Measurements from ENCODE around the gene C1orf210.

- no peak for TF ChIP-seq BACH2 (CRISPR knock-in tag; IDR thresholded peaks at IDR 0.05; ENCODE audit: borderline replicate concordance)
- TF ChIP-seq SNAI2 (CRISPR knock-in tag; IDR thresholded peaks at IDR 0.05), result no peak
- TF ChIP-seq PATZ1 (CRISPR knock-in tag; IDR thresholded peaks at IDR 0.05; ENCODE audit: borderline replicate concordance), result no peak
- no peak for TF ChIP-seq ISL1 (CRISPR knock-in tag; IDR thresholded peaks at IDR 0.05)
- no peak for TF ChIP-seq TOX (CRISPR knock-in tag; IDR thresholded peaks at IDR 0.05; ENCODE audit: borderline replicate concordance)
- TF ChIP-seq ZFP3 (CRISPR knock-in tag; IDR thresholded peaks at IDR 0.05), result no peak
- no peak for TF ChIP-seq GLIS3 (CRISPR knock-in tag; IDR thresholded peaks at IDR 0.05)
- no peak for TF ChIP-seq ESRRG (CRISPR knock-in tag; IDR thresholded peaks at IDR 0.05)
- TF ChIP-seq CREB5 (CRISPR knock-in tag; IDR thresholded peaks at IDR 0.05; ENCODE audit: low read depth), result no peak
- TF ChIP-seq TCF4 (CRISPR knock-in tag; IDR thresholded peaks at IDR 0.05; ENCODE audit: borderline replicate concordance), result no peak
- no peak for TF ChIP-seq ZNF8 (CRISPR knock-in tag; IDR thresholded peaks at IDR 0.05)
- TF ChIP-seq ARNTL (CRISPR knock-in tag; IDR thresholded peaks at IDR 0.05; ENCODE audit: borderline replicate concordance, low read depth), result no peak
- TF ChIP-seq ZC3H10 (CRISPR knock-in tag; IDR thresholded peaks at IDR 0.05), result no peak
- TF ChIP-seq ZFP30 (CRISPR knock-in tag; IDR thresholded peaks at IDR 0.05), result no peak
Observed at GRCh38 chr1:43275826-43276620, 9.4 kb downstream of the C1orf210 start.
